Measurements from ENCODE around the gene BMPR2.
"Not testable (repeated sequence)": the region's sequence is repeated elsewhere in the genome, so short reads cannot be mapped to it uniquely, and the experiment has no call there.

The BMPR2 gene

GRCh38 chr2:202436626-202437025 lies 60.5 kb downstream of the BMPR2 start:
- DNase-seq (ENCODE audit: low spot score in 2 of 2) (no peak), ATAC-seq (replicated peaks; ENCODE audit: extremely low read depth, poor library complexity, severe bottlenecking) (no peak)
- H3K27ac Mint-ChIP-seq (ENCODE audit: low read depth): no peak overlapping the region

GRCh38 chr2:202440117-202440516 lies 64.0 kb downstream of the BMPR2 start:
- H3K4me3 Mint-ChIP-seq; ATAC-seq (replicated peaks; ENCODE audit: extremely low read depth, poor library complexity, severe bottlenecking); DNase-seq (ENCODE audit: low spot score in 2 of 2); H3K27me3 Mint-ChIP-seq; H3K27ac Mint-ChIP-seq (ENCODE audit: low read depth); H3K4me1 Mint-ChIP-seq; H3K36me3 Mint-ChIP-seq (ENCODE audit: insufficient read depth); H3K9me3 Mint-ChIP-seq: not testable (repeated sequence)

More at GRCh38 chr2:202436626-202437025, 60.5 kb downstream of the BMPR2 start:
- Mint-ChIP-seq H3K36me3 (ENCODE audit: insufficient read depth) (peaks cover 1% of the 10 kb centered on the region), H3K4me3 (no peak overlapping the region), H3K4me1 (no peaks in the 10 kb centered on the region), H3K9me3 (no peaks in the 10 kb centered on the region), H3K27me3 (no peaks in the 10 kb centered on the region)

GRCh38 chr2:202442882-202443281 lies 66.8 kb downstream of the BMPR2 start:
- ATAC-seq (replicated peaks; ENCODE audit: extremely low read depth, poor library complexity, severe bottlenecking) (no peak), DNase-seq (ENCODE audit: low spot score in 2 of 2) (no peak)
- Mint-ChIP-seq H3K27me3 (no peaks in the 10 kb centered on the region), H3K36me3 (ENCODE audit: insufficient read depth) (peaks cover 1% of the 10 kb centered on the region), H3K4me1 (peaks cover 7% of the 10 kb centered on the region), H3K9me3 (no peaks in the 10 kb centered on the region), H3K4me3 (no peak overlapping the region), H3K27ac (ENCODE audit: low read depth) (no peak overlapping the region)

- DNase-seq (ENCODE audit: low spot score in 2 of 2) (no peak), ATAC-seq (replicated peaks; ENCODE audit: extremely low read depth, poor library complexity, severe bottlenecking) (no peak)
- peaks cover 1% of the 10 kb centered on the region for H3K36me3 Mint-ChIP-seq (ENCODE audit: insufficient read depth)
Observed at GRCh38 chr2:202444000-202444399, 67.9 kb downstream of the BMPR2 start.

GRCh38 chr2:202449344-202449743 lies 73.2 kb downstream of the BMPR2 start:
- Mint-ChIP-seq H3K9me3 (no peaks in the 10 kb centered on the region), H3K4me3 (no peak overlapping the region), H3K36me3 (ENCODE audit: insufficient read depth) (peaks cover 4% of the 10 kb centered on the region), H3K27ac (ENCODE audit: low read depth) (no peak overlapping the region), H3K27me3 (no peaks in the 10 kb centered on the region), H3K4me1 (peaks cover 5% of the 10 kb centered on the region)
- DNase-seq (ENCODE audit: low spot score in 2 of 2) (no peak), ATAC-seq (replicated peaks; ENCODE audit: extremely low read depth, poor library complexity, severe bottlenecking) (no peak)

More at GRCh38 chr2:202444000-202444399, 67.9 kb downstream of the BMPR2 start:
- H3K27ac Mint-ChIP-seq (ENCODE audit: low read depth): no peak overlapping the region
- H3K27me3 Mint-ChIP-seq: no peaks in the 10 kb centered on the region
- peaks cover 7% of the 10 kb centered on the region for H3K4me1 Mint-ChIP-seq
- H3K4me3 Mint-ChIP-seq: no peak overlapping the region
- H3K9me3 Mint-ChIP-seq: no peaks in the 10 kb centered on the region

GRCh38 chr2:202450785-202451184 lies 74.7 kb downstream of the BMPR2 start:
- Mint-ChIP-seq H3K9me3 (no peaks in the 10 kb centered on the region), H3K4me1 (peaks cover 5% of the 10 kb centered on the region), H3K27ac (ENCODE audit: low read depth) (no peak overlapping the region), H3K36me3 (ENCODE audit: insufficient read depth) (peaks cover 4% of the 10 kb centered on the region), H3K4me3 (no peak overlapping the region), H3K27me3 (no peaks in the 10 kb centered on the region)
- no peak for DNase-seq (ENCODE audit: low spot score in 2 of 2)
- ATAC-seq (replicated peaks; ENCODE audit: extremely low read depth, poor library complexity, severe bottlenecking): no peak

GRCh38 chr2:202452744-202453143 lies 76.6 kb downstream of the BMPR2 start:
- Mint-ChIP-seq H3K4me1 (peaks cover 5% of the 10 kb centered on the region), H3K27ac (ENCODE audit: low read depth) (no peak overlapping the region), H3K4me3 (no peak overlapping the region), H3K36me3 (ENCODE audit: insufficient read depth) (peaks cover 6% of the 10 kb centered on the region), H3K27me3 (no peaks in the 10 kb centered on the region), H3K9me3 (no peaks in the 10 kb centered on the region)
- no peak for ATAC-seq (replicated peaks; ENCODE audit: extremely low read depth, poor library complexity, severe bottlenecking)
- DNase-seq (ENCODE audit: low spot score in 2 of 2): no peak

- Mint-ChIP-seq H3K36me3 (ENCODE audit: insufficient read depth) (peaks cover 6% of the 10 kb centered on the region), H3K27me3 (no peaks in the 10 kb centered on the region), H3K4me3 (no peak overlapping the region), H3K4me1 (peaks cover 11% of the 10 kb centered on the region), H3K27ac (ENCODE audit: low read depth) (no peak overlapping the region), H3K9me3 (no peaks in the 10 kb centered on the region)
- DNase-seq (ENCODE audit: low spot score in 2 of 2) (no peak), ATAC-seq (replicated peaks; ENCODE audit: extremely low read depth, poor library complexity, severe bottlenecking) (no peak)
Observed at GRCh38 chr2:202454536-202454935, 78.4 kb downstream of the BMPR2 start.

- DNase-seq (ENCODE audit: low spot score in 2 of 2) (no peak), ATAC-seq (replicated peaks; ENCODE audit: extremely low read depth, poor library complexity, severe bottlenecking) (no peak)
- Mint-ChIP-seq H3K27me3 (no peaks in the 10 kb centered on the region), H3K4me3 (no peak overlapping the region), H3K36me3 (ENCODE audit: insufficient read depth) (peaks cover 6% of the 10 kb centered on the region), H3K4me1 (peaks cover 11% of the 10 kb centered on the region), H3K27ac (ENCODE audit: low read depth) (no peak overlapping the region), H3K9me3 (no peaks in the 10 kb centered on the region)
Observed at GRCh38 chr2:202455114-202455513, 79.0 kb downstream of the BMPR2 start.

GRCh38 chr2:202460119-202460518 lies 84.0 kb downstream of the BMPR2 start:
- no peak overlapping the region for H3K27ac Mint-ChIP-seq (ENCODE audit: low read depth)
- peaks cover 8% of the 10 kb centered on the region for H3K36me3 Mint-ChIP-seq (ENCODE audit: insufficient read depth)
- H3K4me3 Mint-ChIP-seq: no peak overlapping the region
- H3K27me3 Mint-ChIP-seq: no peaks in the 10 kb centered on the region
- peaks cover 6% of the 10 kb centered on the region for H3K4me1 Mint-ChIP-seq
- DNase-seq (ENCODE audit: low spot score in 2 of 2) (no peak), ATAC-seq (replicated peaks; ENCODE audit: extremely low read depth, poor library complexity, severe bottlenecking) (no peak)
- H3K9me3 Mint-ChIP-seq: no peaks in the 10 kb centered on the region

- no peak overlapping the region for H3K4me3 Mint-ChIP-seq
- no peak overlapping the region for H3K27ac Mint-ChIP-seq (ENCODE audit: low read depth)
- no peak for ATAC-seq (replicated peaks; ENCODE audit: extremely low read depth, poor library complexity, severe bottlenecking)
Observed at GRCh38 chr2:202479090-202479489, 103.0 kb downstream of the BMPR2 start.

GRCh38 chr2:202479610-202480009 lies 103.5 kb downstream of the BMPR2 start:
- Mint-ChIP-seq H3K4me3 (no peak overlapping the region), H3K36me3 (ENCODE audit: insufficient read depth) (peaks cover 3% of the 10 kb centered on the region), H3K27ac (ENCODE audit: low read depth) (no peak overlapping the region), H3K9me3 (no peaks in the 10 kb centered on the region), H3K4me1 (peaks cover 12% of the 10 kb centered on the region), H3K27me3 (no peaks in the 10 kb centered on the region)
- DNase-seq (ENCODE audit: low spot score in 2 of 2): no peak
- ATAC-seq (replicated peaks; ENCODE audit: extremely low read depth, poor library complexity, severe bottlenecking): no peak

More at GRCh38 chr2:202479090-202479489, 103.0 kb downstream of the BMPR2 start:
- Mint-ChIP-seq H3K27me3 (no peaks in the 10 kb centered on the region), H3K36me3 (ENCODE audit: insufficient read depth) (peaks cover 4% of the 10 kb centered on the region), H3K9me3 (no peaks in the 10 kb centered on the region), H3K4me1 (peaks cover 12% of the 10 kb centered on the region)
- DNase-seq (ENCODE audit: low spot score in 2 of 2): no peak

GRCh38 chr2:202486351-202486750 lies 110.2 kb downstream of the BMPR2 start:
- no peaks in the 10 kb centered on the region for H3K9me3 Mint-ChIP-seq
- no peak overlapping the region for H3K4me3 Mint-ChIP-seq
- no peak overlapping the region for H3K27ac Mint-ChIP-seq (ENCODE audit: low read depth)
- DNase-seq (ENCODE audit: low spot score in 2 of 2) (no peak), ATAC-seq (replicated peaks; ENCODE audit: extremely low read depth, poor library complexity, severe bottlenecking) (no peak)
- H3K27me3 Mint-ChIP-seq: no peaks in the 10 kb centered on the region
- no peaks in the 10 kb centered on the region for H3K4me1 Mint-ChIP-seq
- H3K36me3 Mint-ChIP-seq (ENCODE audit: insufficient read depth): peaks cover 2% of the 10 kb centered on the region

GRCh38 chr2:202488671-202489070 lies 112.5 kb downstream of the BMPR2 start:
- no peaks in the 10 kb centered on the region for H3K4me1 Mint-ChIP-seq
- ATAC-seq (replicated peaks; ENCODE audit: extremely low read depth, poor library complexity, severe bottlenecking) (no peak), DNase-seq (ENCODE audit: low spot score in 2 of 2) (no peak)
- no peaks in the 10 kb centered on the region for H3K27me3 Mint-ChIP-seq
- H3K9me3 Mint-ChIP-seq: no peaks in the 10 kb centered on the region
- H3K4me3 Mint-ChIP-seq: no peak overlapping the region
- H3K36me3 Mint-ChIP-seq (ENCODE audit: insufficient read depth): peaks cover 2% of the 10 kb centered on the region
- no peak overlapping the region for H3K27ac Mint-ChIP-seq (ENCODE audit: low read depth)

Data from central memory CD8-positive, alpha-beta T cell (primary cell).